BJ (cell line): ENCODE measurements around the gene TNS4. TPM values are rescaled to one million over a fixed set of nuclear protein-coding genes. Genes with fewer than 3 reads are reported as not detected.

Experiments
- CTCF ChIA-PET: fragments of 350-600 bp; formaldehyde crosslinking; extraction: SDS; loops from one replicate; lab custom pipeline; 2021; ENCODE audit warnings: antibody characterized with exemption, inconsistent platforms; lab: Yijun Ruan, JAX
- POLR2A ChIA-PET: fragments of 300-600 bp; sonication (Branson Sonifier 250); formaldehyde crosslinking; extraction: SDS; loops from one replicate; lab custom pipeline; 2021; ENCODE audit warnings: antibody characterized with exemption; lab: Charles Lee
- DNase-seq: peaks from one replicate; pipeline ENCODE4 v3.0.0-alpha.2; 2011; ENCODE audit warnings: low read depth
- H3K27me3 ChIP-seq: 2 replicates; pipeline ENCODE4 v1.6.0; 2011; ENCODE audit warnings: low read length; ENCODE audit not compliant: control insufficient read depth, insufficient read depth
- H3K36me3 ChIP-seq: 2 replicates; pipeline ENCODE4 v1.5.1; 2011; ENCODE audit warnings: low read length; ENCODE audit not compliant: control insufficient read depth, insufficient read depth
- H3K4me3 ChIP-seq: 2 replicates; pipeline ENCODE4 v1.5.1; 2011; ENCODE audit warnings: low read depth, mild to moderate bottlenecking, control low read depth, low read length
- polyA plus RNA-seq: library from polyadenylated mRNA; depleted of rRNA; stranded (reverse); fragments of >200 nt; gene quantifications from 2 replicates; pipeline ENCODE4 v1.2.3, GENCODE V29; 2011
- TF ChIP-seq, protein P1 (sequence below): IDR thresholded peaks from 2 replicates; pipeline ENCODE4 v1.5.1; 2011; ENCODE audit warnings: low read depth, mild to moderate bottlenecking, control low read depth, inconsistent platforms, low read length, moderate library complexity; ENCODE audit not compliant: insufficient read depth

The TNS4 gene
- polyA plus RNA-seq, 1 experiment = 0.40 TPM

DNA sequence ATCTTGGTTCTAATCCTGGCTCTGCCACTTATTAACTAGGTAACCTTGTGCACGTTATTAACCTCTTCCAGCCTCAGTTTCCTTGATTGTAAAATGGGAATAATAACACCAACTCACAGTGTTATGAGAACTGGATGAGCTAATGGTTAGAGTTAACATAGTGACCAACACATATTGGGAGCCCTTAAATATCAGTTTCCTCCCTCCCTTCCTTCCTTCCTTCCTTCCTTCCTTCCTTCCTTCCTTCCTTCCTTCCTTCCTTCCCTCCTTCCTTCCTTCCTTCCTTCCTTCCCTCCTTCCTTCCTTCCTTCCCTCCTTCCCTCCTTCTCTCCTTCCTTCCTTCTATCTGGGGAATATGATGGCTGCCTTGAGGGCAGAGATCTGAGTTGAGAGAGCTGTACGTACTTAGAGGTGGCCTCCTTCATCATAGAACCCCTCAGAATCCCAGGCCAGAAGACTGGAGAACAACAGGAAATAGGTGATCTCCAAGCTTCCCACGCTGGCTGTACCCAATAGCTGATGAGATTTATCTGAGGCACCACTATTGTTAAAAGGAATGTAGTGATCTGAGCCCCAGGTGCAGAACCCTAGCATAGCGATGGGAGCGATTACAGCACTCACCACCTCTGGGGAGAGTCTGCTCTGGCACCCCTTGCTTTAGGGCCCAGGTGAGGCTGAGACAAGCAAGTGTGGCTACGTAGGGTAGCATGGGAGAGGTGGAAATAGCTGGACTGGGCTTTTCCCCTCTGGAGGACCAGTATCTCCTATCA, 37.7 kb upstream of the TNS4 start:
- ChIA-PET POLR2A (interaction anchor here (0.6 to 1.9 kb wide), 2 partner anchors 12 to 474 kb away, joined by 7 to 14 read pairs; no protein-coding TSS in a partner anchor), CTCF (interaction anchor here (0.6 to 16.8 kb wide), 8 partner anchors 16 to 1918 kb away, joined by 3 to 382 read pairs (median 4); no protein-coding TSS in a partner anchor)
- H3K4me3 ChIP-seq = no peak overlapping the region
- TF ChIP-seq, protein P1, sequence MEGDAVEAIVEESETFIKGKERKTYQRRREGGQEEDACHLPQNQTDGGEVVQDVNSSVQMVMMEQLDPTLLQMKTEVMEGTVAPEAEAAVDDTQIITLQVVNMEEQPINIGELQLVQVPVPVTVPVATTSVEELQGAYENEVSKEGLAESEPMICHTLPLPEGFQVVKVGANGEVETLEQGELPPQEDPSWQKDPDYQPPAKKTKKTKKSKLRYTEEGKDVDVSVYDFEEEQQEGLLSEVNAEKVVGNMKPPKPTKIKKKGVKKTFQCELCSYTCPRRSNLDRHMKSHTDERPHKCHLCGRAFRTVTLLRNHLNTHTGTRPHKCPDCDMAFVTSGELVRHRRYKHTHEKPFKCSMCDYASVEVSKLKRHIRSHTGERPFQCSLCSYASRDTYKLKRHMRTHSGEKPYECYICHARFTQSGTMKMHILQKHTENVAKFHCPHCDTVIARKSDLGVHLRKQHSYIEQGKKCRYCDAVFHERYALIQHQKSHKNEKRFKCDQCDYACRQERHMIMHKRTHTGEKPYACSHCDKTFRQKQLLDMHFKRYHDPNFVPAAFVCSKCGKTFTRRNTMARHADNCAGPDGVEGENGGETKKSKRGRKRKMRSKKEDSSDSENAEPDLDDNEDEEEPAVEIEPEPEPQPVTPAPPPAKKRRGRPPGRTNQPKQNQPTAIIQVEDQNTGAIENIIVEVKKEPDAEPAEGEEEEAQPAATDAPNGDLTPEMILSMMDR = no peak
- no peaks in the 10 kb centered on the region for H3K36me3 ChIP-seq
- DNase-seq = no peak
- no peaks in the 10 kb centered on the region for H3K27me3 ChIP-seq

DNA sequence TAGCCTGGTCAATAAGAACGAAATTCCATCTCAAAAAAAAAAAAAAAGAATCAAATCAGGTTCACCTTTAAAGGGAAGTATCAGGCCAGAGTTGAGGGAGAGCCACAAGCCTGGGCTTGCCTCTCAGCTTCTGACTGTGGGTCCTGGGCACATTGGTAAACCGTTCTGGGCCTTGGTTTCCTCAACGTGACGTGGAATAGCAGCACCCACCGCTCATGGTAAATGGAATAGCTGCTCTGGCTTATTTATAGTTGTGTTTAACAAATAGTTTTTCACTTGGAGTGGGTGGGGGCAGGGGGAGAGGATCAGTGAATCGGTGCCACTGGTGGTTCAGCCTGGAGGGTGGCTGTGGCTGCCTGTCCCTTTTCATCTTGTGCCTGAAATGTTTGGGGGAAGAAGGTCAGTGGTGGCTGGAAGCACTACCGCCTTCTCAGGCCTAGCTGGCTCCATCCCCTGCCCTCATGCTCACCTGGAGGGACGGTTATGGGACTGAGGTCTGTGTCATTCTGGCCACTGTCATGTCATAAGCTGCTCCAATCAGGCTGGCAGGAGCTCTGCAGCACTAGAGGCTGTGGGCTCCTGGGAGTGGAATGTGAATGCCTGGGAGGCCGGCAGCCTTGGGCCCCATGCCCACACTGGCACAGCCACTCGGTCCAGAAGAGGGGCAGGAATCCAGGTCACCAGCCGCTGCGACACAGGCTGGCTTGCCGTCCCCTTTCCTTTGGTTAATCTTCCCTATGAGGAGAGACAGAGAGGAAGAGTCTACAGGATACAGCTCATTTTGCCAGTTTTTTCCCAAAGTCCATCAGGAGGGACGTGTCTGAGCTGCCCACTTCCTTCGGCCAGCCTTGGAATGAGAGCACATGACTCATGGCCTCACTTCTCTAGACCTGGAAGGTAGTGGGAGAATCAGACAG, 36.9 kb upstream of the TNS4 start:
- Histone ChIP-seq H3K27me3 (no peaks in the 10 kb centered on the region), H3K4me3 (no peak overlapping the region), H3K36me3 (no peaks in the 10 kb centered on the region)
- TF ChIP-seq, protein P1 = no peak
- DNase-seq = no peak
- ChIA-PET POLR2A (interaction anchor here (0.6 to 1.9 kb wide), 2 partner anchors 13 to 121 kb away, joined by 3 to 7 read pairs; partner anchors contain the start of gene TOP2A), CTCF (interaction anchor here (0.7 to 16.8 kb wide), 6 partner anchors 17 to 1918 kb away, joined by 3 to 382 read pairs (median 5); no protein-coding TSS in a partner anchor)

DNA sequence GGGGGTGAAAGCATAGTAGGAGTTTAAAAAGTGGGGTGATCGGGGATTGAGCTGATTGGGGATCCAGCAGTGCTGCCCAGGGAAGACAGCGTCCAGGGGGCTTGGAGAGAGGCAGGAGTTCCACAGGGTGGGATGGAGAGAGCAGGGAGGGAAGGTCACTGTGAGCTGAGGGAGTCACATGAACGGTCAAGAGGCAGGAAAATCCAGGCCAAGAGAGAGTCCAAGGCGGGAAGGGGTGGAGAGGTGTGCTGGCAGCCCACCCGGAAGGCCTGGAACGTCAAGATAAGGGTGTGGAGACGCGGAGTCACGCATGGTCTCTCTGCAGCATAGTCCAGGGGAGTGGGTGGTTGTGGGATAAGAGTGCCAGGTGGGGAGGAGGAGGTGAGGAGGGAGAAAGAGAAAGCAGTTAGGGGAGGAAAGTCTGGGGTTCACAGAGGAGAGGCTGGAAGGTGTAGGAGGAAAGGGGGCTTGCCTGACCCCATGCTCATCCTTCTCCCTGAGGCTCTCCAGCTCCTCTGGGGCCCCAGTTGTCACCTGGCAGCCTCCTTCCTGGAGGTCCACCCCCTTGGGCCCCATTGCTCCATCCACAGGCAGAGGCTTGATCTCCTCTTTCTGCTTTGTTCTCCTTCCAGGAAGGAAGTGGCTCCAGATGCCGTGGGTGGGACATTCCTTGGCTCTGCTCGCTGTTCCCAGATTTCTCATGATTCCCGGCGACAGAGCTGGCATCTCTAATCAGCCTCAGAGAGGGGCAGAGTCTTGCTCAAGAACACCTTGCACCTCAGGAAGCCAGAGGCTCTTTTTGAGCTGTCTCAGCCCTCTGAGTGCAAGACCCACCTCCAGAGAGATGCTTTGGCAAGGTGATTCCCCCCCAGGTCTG, 35.1 kb upstream of the TNS4 start:
- TF ChIP-seq, protein P1 = no peak
- no peak for DNase-seq
- Histone ChIP-seq H3K36me3 (no peaks in the 10 kb centered on the region), H3K27me3 (no peaks in the 10 kb centered on the region), H3K4me3 (no peak overlapping the region)
- ChIA-PET CTCF (interaction anchor here (0.6 to 16.8 kb wide), 7 partner anchors 19 to 180 kb away, joined by 3 to 382 read pairs (median 69); partner anchors contain the start of genes GJD3 and IGFBP4), POLR2A (interaction anchor here (0.7 to 1.2 kb wide), 2 partner anchors 13 to 103 kb away, joined by 3 to 8 read pairs; no protein-coding TSS in a partner anchor)

DNA sequence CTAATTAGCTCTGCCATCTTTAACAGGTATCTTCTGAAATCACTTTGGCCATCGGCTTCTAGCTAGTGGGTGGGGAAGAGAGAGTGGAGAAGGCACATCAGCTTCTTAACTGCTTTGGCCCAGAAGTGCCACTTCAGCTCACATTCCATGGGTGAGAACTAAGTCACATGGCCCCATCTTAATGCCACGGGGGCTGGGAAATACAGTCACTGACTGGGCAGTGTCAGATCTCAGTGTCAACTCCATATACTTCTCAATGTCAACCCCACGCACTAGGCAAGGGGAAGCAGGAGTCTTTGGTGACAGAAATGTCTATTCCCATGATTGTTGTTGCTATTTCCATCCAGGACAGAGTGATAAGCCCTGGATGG, 34.5 kb upstream of the TNS4 start:
- CTCF ChIA-PET = interaction anchor here (0.5 to 16.8 kb wide), 8 partner anchors 20 to 1677 kb away, joined by 3 to 382 read pairs (median 68); partner anchors contain the start of genes GJD3, IGFBP4 and TOP2A
- H3K36me3 ChIP-seq = no peaks in the 10 kb centered on the region
- DNase-seq = no peak

More for the DNA sequence above, 34.5 kb upstream of the TNS4 start:
- POLR2A ChIA-PET = interaction anchor here (0.7 kb wide), 1 partner anchor 103 kb away, joined by 8 read pairs; no protein-coding TSS in a partner anchor
- no peak overlapping the region for H3K4me3 ChIP-seq
- no peaks in the 10 kb centered on the region for H3K27me3 ChIP-seq
- TF ChIP-seq, protein P1 = no peak
